CD4-positive, alpha-beta T cell (primary cell): ENCODE data around the gene ESR2. TPM values are rescaled to one million over a fixed set of nuclear protein-coding genes. Genes with fewer than 3 reads are reported as not detected.

Experiments used
- ATAC-seq: fragments of 200-7000 bp; cut with Tn5 transposase; one replicate; pipeline ENCODE4 v1.10.0; 2022; ENCODE audit warnings: mild to moderate bottlenecking; ENCODE audit not compliant: poor library complexity
- CTCF ChIA-PET: fragments of 350-600 bp; sonication (Branson Sonifier 250); formaldehyde crosslinking; loops from one replicate; lab custom pipeline; 2021; ENCODE audit warnings: antibody characterized with exemption, inconsistent platforms; lab: Charles Lee
- POLR2A ChIA-PET: fragments of 350-600 bp; sonication (Branson Sonifier 250); formaldehyde crosslinking; loops from one replicate; lab custom pipeline; 2021; ENCODE audit warnings: antibody characterized with exemption, inconsistent platforms; lab: Charles Lee
- DNase-seq, 14 experiments: peaks; one replicate each; pipeline ENCODE4 v3.0.0-alpha.2; 2013 to 2020; ENCODE audit warnings: mixed read lengths in 2 of 14
- H3K27ac ChIP-seq, 2 donors: one replicate each; pipeline versions ENCODE4 v1.5.1 to v1.7.0; 2013; ENCODE audit warnings: low read length in 2 of 2, low read depth in 1 of 2, mild to moderate bottlenecking in 1 of 2
- H3K27me3 ChIP-seq, 2 experiments: 1 replicate in 1 of 2; 2 replicates in 1 of 2; pipeline versions ENCODE4 v1.6.1 to v1.7.0; 2013; ENCODE audit warnings: low read length in 2 of 2, control low read depth in 1 of 2, mild to moderate bottlenecking in 1 of 2, moderate library complexity in 1 of 2; ENCODE audit not compliant: insufficient read depth in 2 of 2, control insufficient read depth in 1 of 2
- H3K36me3 ChIP-seq: one replicate; pipeline ENCODE4 v1.6.1; 2013; ENCODE audit warnings: low read length, control low read depth; ENCODE audit not compliant: insufficient read depth
- H3K4me1 ChIP-seq: one replicate; pipeline ENCODE4 v1.6.1; 2013; ENCODE audit warnings: low read length, control low read depth; ENCODE audit not compliant: insufficient read depth
- H3K4me3 ChIP-seq: one replicate; pipeline ENCODE4 v1.5.1; 2013; ENCODE audit warnings: mild to moderate bottlenecking, low read length, moderate library complexity
- H3K9me3 ChIP-seq, 2 experiments: 1 replicate in 1 of 2; 2 replicates in 1 of 2; pipeline versions ENCODE4 v1.6.1 to v1.7.0; 2013; ENCODE audit warnings: low read length in 2 of 2, mild to moderate bottlenecking in 2 of 2, control low read depth in 1 of 2, moderate library complexity in 1 of 2; ENCODE audit not compliant: control insufficient read depth in 1 of 2, insufficient read depth in 1 of 2
- H3K27ac Mint-ChIP-seq: one replicate; pipeline ENCODE4 v1.8.0; 2020; ENCODE audit warnings: mixed read lengths
- H3K27me3 Mint-ChIP-seq: one replicate; pipeline ENCODE4 v1.8.0; 2021; ENCODE audit warnings: mixed read lengths
- H3K36me3 Mint-ChIP-seq: one replicate; pipeline ENCODE4 v1.8.0; 2021; ENCODE audit warnings: low read depth, mixed read lengths
- H3K4me1 Mint-ChIP-seq: one replicate; pipeline ENCODE4 v1.8.0; 2021; ENCODE audit warnings: low read depth, mixed read lengths
- H3K4me3 Mint-ChIP-seq: one replicate; pipeline ENCODE4 v1.8.0; 2020; ENCODE audit warnings: mild to moderate bottlenecking, mixed read lengths
- H3K9me3 Mint-ChIP-seq: one replicate; pipeline ENCODE4 v1.8.0; 2020; ENCODE audit warnings: mixed read lengths
- CTCF ChIP-seq: fragments of 200-600 bp; IDR thresholded peaks from one replicate; pipeline ENCODE4 v1.8.0; 2022; ENCODE audit warnings: antibody characterized with exemption, mild to moderate bottlenecking
- intact Hi-C, 2 experiments: fragments of 100-400 bp; cut with DNase I in 1 of 2; cut with micrococcal nuclease in 1 of 2; formaldehyde crosslinking; loops; one replicate each; pipeline versions ENCODE4 v1.15.1 to v1.9.0; 2023 to 2025; cut with DNase I, micrococcal nuclease
- total RNA-seq, 174 experiments: library from RNA in 2 of 174; stranded (reverse) in 2 of 174; gene quantifications; one replicate each; pipeline ENCODE4 v1.2.3 and lab custom pipeline; 2021 to 2026

The ESR2 gene
- total RNA-seq, 2 experiments from 2014 or later = 0.08 TPM; not detected in 1

GRCh38 chr14:64092338-64092737, 201.8 kb downstream of the ESR2 start:
- intact Hi-C loops = no loop called here
- ChIA-PET POLR2A (no interaction called here), CTCF (no interaction called here)
- Mint-ChIP-seq H3K4me1 (no peaks in the 10 kb centered on the region), H3K27me3 (no peaks in the 10 kb centered on the region), H3K4me3 (no peak overlapping the region), H3K36me3 (peaks cover 70% of the 10 kb centered on the region), H3K27ac (no peak overlapping the region), H3K9me3 (no peaks in the 10 kb centered on the region)
- H3K4me3 ChIP-seq = no peak overlapping the region
- TF ChIP-seq CTCF = no peak
- H3K27me3 ChIP-seq = no peaks in the 10 kb centered on the region
- H3K4me1 ChIP-seq = no peaks in the 10 kb centered on the region
- H3K9me3 ChIP-seq = no peaks in the 10 kb centered on the region
- DNase-seq (no peak), ATAC-seq (no peak)
- peaks cover 87% of the 10 kb centered on the region for H3K36me3 ChIP-seq
- H3K27ac ChIP-seq = no peak overlapping the region

DNA sequence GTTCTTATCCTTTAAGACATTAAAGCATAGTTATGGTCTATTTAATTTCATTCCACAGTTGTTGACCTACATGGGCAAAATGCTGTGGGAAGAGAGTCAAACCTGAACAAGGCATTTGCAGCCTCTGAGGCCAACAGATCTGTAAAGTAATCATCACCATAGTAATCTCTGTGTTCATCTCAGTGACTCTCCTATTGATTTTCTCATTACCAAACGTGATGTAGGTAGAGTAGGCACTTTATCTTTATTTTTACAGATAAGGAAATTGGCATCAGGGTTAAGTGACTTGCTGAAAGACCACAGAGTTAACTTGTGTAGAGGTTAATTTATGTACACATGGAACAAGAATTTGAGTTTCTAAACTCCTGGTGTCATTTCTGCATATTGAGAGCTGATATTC, 203.0 kb downstream of the ESR2 start:
- no peak overlapping the region for H3K27ac ChIP-seq
- no peak overlapping the region for H3K4me3 ChIP-seq
- H3K27me3 Mint-ChIP-seq = no peaks in the 10 kb centered on the region
- CTCF ChIA-PET = no interaction called here
- peaks cover 66% of the 10 kb centered on the region for H3K36me3 Mint-ChIP-seq
- intact Hi-C loops = no loop called here
- no peaks in the 10 kb centered on the region for H3K4me1 ChIP-seq
- H3K9me3 ChIP-seq = no peaks in the 10 kb centered on the region
- peaks cover 79% of the 10 kb centered on the region for H3K36me3 ChIP-seq
- H3K4me1 Mint-ChIP-seq = no peaks in the 10 kb centered on the region
- no peak overlapping the region for H3K27ac Mint-ChIP-seq
- ATAC-seq (no peak), DNase-seq (no peak)
- no peak for TF ChIP-seq CTCF
- POLR2A ChIA-PET = no interaction called here
- no peaks in the 10 kb centered on the region for H3K9me3 Mint-ChIP-seq
- no peak overlapping the region for H3K4me3 Mint-ChIP-seq
- no peaks in the 10 kb centered on the region for H3K27me3 ChIP-seq

- H3K9me3 Mint-ChIP-seq = no peaks in the 10 kb centered on the region
- intact Hi-C loops = no loop called here
Measured at GRCh38 chr14:64089920-64090319, 204.3 kb downstream of the ESR2 start.

More at GRCh38 chr14:64089920-64090319, 204.3 kb downstream of the ESR2 start:
- ChIA-PET POLR2A (no interaction called here), CTCF (no interaction called here)
- no peaks in the 10 kb centered on the region for H3K9me3 ChIP-seq
- H3K27me3 Mint-ChIP-seq = no peaks in the 10 kb centered on the region
- H3K36me3 Mint-ChIP-seq = peaks cover 70% of the 10 kb centered on the region
- no peak overlapping the region for H3K4me3 Mint-ChIP-seq
- H3K4me1 ChIP-seq = no peaks in the 10 kb centered on the region
- no peak overlapping the region for H3K27ac ChIP-seq
- peaks cover 69% of the 10 kb centered on the region for H3K36me3 ChIP-seq
- TF ChIP-seq CTCF = no peak
- no peak for DNase-seq
- no peak overlapping the region for H3K27ac Mint-ChIP-seq
- H3K4me3 ChIP-seq = no peak overlapping the region
- H3K4me1 Mint-ChIP-seq = no peaks in the 10 kb centered on the region
- ATAC-seq = no peak
- no peaks in the 10 kb centered on the region for H3K27me3 ChIP-seq
